Stimulated activated CD4-positive, alpha-beta T cell treated with anti-CD3 and anti-CD28 coated beads, Interleukin-1b, Interleukin-23, amount 100 ng/mL, for 48 hours (primary cell): ENCODE results near the gene PIP5K1C.

Source experiments
- DNase-seq: peaks from one replicate; pipeline ENCODE4 v3.0.0-alpha.2; 2020

Gene PIP5K1C

GRCh38 chr19:3620817-3621547 lies 79.3 kb downstream of the PIP5K1C start:
- no peak for DNase-seq

GRCh38 chr19:3620145-3620816 lies 80.0 kb downstream of the PIP5K1C start:
- DNase-seq, result no peak

GRCh38 chr19:3619631-3620012 lies 80.6 kb downstream of the PIP5K1C start:
- no peak for DNase-seq

- DNase-seq, result no peak
Observed at GRCh38 chr19:3618811-3619630, 81.2 kb downstream of the PIP5K1C start.

GRCh38 chr19:3618144-3618810 lies 82.0 kb downstream of the PIP5K1C start:
- peak; percentile 37 for DNase-seq

- DNase-seq, result no peak
Observed at GRCh38 chr19:3617463-3617862, 82.8 kb downstream of the PIP5K1C start.

GRCh38 chr19:3615524-3616135 lies 84.6 kb downstream of the PIP5K1C start:
- no peak for DNase-seq

GRCh38 chr19:3614858-3615505 lies 85.3 kb downstream of the PIP5K1C start:
- DNase-seq, result no peak

GRCh38 chr19:3613818-3614661 lies 86.2 kb downstream of the PIP5K1C start:
- no peak for DNase-seq

- no peak for DNase-seq
Observed at GRCh38 chr19:3612901-3613741, 87.1 kb downstream of the PIP5K1C start.

- no peak for DNase-seq
Observed at GRCh38 chr19:3612330-3612729, 87.9 kb downstream of the PIP5K1C start.

- no peak for DNase-seq
Observed at GRCh38 chr19:3611841-3612240, 88.4 kb downstream of the PIP5K1C start.

- DNase-seq, result no peak
Observed at GRCh38 chr19:3610745-3611717, 89.2 kb downstream of the PIP5K1C start.

GRCh38 chr19:3609779-3610719 lies 90.2 kb downstream of the PIP5K1C start:
- DNase-seq, result no peak

GRCh38 chr19:3608750-3609322 lies 91.4 kb downstream of the PIP5K1C start:
- no peak for DNase-seq

GRCh38 chr19:3608079-3608641 lies 92.1 kb downstream of the PIP5K1C start:
- DNase-seq, result no peak
